LoVo (cell line): ENCODE data around the gene ANKFN1.
A peak's percentile ranks its signal among the peaks of the same experiment; 100 is the strongest.

ENCODE experiments used
- DNase-seq: peaks from one replicate; pipeline ENCODE4 v3.0.0-alpha.2; 2016; ENCODE audit warnings: low spot score

ANKFN1 gene

GRCh38 chr17:56152874-56153602, at the start of gene ANKFN1:
Gene ANKFN1, plus strand, starts transcription at chr17:56153475. Its CDS starts 59,193 bp downstream, at chr17:56212668.
- no peak for DNase-seq

- DNase-seq = peak; percentile 76
Observed at GRCh38 chr17:56108811-56109284, 44.4 kb upstream of the ANKFN1 start.

DNA sequence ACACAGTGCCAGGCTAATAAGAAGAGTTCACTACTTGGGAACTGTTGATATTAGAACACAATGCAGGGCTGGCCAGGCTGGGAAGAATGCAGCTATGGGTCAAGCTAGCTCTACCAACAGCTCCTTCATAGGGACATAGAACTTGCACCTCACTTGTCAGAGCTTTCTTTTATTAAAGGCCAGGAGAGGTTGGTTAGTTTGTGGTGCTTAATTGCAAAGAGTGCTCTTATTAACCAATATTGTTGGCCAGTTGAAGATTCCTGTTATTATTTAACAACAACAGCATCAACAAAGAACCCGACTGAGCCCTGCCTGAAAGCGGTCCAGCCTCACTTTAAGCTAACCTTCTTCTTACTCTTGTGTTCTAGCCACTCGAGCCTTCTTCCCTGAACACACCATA, 43.4 kb upstream of the ANKFN1 start:
- no peak for DNase-seq

DNA sequence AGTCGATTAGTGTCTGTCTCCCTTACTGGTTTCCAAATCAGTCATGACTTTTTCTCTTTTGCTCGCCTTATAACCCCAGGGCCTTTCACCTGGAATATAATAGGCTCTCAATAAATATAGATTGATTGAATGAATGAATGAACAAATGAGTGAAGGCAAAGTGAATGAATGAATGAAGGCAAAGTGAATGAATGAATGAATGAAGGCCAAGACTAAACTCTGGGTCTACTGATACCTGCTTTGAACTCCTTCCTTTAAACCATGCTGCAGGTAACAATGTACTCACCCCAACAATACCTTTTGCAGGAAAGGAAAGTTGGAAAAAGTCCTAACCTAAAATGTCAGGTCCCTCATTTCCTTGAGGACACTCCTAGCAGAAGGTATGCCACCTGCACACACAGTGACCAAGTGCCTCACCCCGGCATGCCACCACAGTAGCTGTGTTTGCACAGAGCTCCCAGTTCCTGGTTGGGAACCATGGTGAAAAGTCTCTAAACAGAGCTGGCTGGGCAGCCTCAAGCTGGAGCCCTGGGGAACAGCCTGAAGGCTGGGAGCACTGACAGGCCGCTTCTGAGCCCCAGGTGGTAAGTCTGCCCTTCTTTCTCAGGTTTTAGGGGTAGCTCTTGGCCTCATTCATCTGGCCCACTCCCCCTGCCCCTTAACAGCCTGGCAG, 42.7 kb upstream of the ANKFN1 start:
- peak; percentile 34 for DNase-seq

GRCh38 chr17:56111706-56112485, 41.4 kb upstream of the ANKFN1 start:
- no peak for DNase-seq

DNA sequence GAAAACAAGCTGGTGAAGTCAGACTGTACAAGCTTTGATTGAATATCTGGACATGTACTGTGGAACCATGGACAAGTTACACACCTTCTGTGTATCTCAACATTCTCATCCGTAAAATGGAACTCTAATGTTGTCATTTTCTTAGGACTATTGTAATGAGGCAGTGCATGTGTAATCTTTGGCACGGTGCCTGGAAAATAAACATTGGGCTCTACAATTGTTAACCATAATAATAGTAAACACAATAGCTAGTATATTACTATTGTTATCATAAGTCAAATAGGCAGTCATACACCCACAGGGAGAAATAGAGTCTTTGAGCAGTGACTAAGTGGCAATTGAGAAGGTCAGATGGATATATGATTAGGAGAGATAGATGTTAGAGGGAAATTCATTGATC, 39.8 kb upstream of the ANKFN1 start:
- no peak for DNase-seq

DNA sequence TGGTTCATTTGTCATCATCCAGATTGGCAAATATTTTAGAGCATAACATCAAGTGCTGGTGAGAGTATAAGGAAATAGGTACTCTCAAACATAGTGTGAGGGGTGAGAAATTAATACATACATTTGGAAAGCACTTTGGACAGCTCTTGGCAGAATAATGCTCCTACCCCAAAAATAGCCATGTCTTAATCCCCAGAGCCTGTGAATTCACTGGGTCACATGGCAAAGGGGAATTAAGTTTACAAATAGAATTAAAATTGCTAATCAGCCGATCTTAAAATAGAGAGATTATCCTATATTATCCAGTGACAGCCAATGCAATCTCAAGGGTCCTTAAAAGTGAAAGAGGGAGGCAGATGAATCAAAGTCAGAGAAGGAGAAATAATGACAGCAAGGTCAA, 38.8 kb upstream of the ANKFN1 start:
- no peak for DNase-seq

DNA sequence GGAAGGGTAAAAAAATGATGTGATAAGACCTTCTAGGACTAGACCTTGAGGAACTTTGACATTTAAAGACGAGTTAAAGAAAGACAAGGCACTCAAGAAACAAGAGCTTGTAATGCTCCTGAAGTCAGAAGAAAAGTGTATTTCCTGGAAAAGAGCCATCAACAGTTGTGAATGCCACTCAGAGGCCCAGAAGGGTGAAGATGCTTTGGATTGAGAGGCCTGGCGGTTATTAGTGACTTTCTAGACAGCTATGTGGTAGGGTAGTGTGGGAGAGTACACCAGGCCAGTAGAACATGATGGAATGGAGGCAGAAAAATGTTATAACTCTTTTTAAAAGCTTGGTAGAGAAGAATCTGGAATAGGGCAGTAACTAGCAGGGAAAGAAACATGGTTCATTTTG, 34.1 kb upstream of the ANKFN1 start:
- DNase-seq = no peak

DNA sequence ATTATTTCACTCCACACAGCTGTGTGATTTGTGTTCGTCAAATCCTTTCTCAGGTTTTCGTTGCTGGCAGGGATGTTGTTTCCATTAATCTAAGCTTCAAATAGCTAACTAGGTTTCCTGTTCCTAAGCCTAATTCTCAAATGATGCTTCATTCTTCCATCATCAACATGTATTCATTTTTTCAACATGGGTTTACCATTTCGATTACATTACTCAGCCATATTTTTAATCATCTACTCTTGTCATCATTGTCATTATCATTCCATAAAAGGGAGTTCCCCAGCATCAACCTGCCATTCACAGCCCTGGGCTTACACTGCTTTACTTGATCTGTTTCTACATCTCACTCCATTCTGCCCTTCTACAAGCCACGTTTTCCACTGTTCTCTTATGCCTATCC, 33.3 kb upstream of the ANKFN1 start:
- DNase-seq = no peak

DNA sequence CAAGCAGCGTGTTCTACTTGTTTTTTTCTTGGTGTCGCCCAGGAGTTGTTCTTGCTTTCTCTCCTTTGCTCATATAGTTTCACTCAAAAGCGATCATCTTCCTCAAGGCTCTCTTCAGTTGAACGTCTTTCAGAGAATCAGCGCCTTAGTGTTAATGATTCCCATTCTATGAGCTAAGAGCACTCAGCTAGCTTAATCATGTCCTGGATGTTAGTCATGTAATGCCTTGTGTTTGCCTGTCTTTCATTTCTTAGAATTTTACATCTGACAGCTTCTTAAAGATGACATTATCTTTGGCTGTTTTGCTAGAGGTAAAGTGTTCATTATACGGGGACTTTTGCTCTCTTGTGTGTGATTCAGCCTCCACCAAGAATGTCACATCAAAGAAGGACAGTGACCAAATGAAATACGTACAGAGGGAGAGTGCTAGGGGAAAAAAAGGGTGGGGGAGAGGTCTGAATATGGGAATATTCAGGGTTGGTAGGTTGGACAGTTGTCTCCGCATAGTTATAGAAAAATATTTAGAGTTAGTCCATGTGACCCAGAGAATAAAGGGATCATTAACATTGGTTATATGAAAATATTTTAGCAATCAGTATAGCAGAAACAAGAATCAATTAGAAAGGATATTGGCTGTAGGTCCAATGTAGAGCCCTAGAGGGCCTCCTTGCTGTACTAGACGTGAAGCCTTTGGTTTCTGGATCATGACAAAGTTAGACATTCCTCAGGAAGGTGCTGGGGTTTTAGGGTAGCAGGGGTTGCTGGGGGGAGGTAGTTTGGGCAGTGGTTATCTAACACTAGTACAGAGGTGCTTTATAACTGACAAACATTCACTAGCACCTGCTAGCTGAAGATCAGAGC, 31.9 kb upstream of the ANKFN1 start:
- no peak for DNase-seq

- DNase-seq = peak; percentile 12
Observed at GRCh38 chr17:56125830-56126819, 27.1 kb upstream of the ANKFN1 start.

- no peak for DNase-seq
Observed at GRCh38 chr17:56130026-56130425, 23.2 kb upstream of the ANKFN1 start.

- DNase-seq = no peak
Observed at GRCh38 chr17:56130631-56131030, 22.6 kb upstream of the ANKFN1 start.

GRCh38 chr17:56131431-56131830, 21.8 kb upstream of the ANKFN1 start:
- no peak for DNase-seq

- DNase-seq = no peak
Observed at GRCh38 chr17:56136301-56136700, 17.0 kb upstream of the ANKFN1 start.

DNA sequence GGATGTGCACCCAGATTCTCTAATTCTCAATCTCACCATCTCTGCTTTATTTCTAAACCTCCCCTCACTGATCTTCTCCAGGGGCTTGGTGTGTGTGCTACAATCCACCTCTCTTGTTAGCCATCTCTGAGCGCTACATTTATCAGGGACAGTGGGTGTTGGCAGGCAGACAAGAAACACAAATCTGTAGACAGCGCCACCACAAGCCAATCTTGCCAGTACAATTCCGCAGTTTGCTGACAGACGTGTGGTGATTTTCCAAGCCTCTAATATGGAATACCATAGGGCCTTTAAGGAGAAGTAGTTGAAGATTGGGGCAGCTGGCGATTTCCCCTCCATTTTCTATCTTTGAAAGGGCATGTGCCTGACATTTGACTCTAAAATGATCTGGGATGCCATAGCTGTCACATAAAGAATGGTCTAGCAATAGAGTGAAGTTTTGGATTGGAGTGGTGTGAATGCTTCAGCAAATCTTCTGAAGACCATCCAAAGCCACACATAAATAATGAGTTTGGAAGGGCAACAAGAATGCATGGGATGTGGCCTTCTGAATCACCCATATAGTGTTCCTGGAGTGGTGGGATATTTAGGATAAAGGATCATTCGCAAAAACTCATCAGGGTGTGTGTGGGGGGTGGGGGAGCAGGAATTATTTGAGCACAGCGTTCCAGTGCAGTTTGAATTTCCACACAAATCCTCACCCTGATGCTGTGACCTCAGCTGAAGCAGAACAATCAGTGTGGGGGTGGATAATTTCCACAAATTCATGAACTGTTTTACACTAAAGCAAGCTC, 12.0 kb upstream of the ANKFN1 start:
- no peak for DNase-seq

DNA sequence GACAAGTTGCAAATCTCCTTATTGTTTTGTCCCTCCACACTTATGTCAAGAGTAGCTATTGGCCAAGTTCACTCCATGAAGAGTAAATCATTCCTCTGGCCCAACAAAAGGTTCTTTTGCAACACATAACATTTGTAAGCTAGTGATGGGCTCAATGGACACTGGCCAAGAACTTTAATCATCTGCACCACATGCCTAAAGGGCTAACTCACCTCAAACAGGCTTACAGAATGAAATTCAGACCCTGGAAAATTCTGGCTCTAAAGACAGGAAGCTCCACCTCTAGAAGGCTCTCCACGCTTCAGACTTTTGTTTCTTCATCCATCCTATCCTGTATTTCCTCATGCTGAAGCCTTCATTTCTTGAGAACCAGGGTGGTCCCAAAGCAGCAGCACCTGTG, 10.9 kb upstream of the ANKFN1 start:
- peak; percentile 18 for DNase-seq

GRCh38 chr17:56142781-56143180, 10.5 kb upstream of the ANKFN1 start:
- DNase-seq = no peak

- DNase-seq = no peak
Observed at GRCh38 chr17:56144223-56144622, 9.1 kb upstream of the ANKFN1 start.

DNA sequence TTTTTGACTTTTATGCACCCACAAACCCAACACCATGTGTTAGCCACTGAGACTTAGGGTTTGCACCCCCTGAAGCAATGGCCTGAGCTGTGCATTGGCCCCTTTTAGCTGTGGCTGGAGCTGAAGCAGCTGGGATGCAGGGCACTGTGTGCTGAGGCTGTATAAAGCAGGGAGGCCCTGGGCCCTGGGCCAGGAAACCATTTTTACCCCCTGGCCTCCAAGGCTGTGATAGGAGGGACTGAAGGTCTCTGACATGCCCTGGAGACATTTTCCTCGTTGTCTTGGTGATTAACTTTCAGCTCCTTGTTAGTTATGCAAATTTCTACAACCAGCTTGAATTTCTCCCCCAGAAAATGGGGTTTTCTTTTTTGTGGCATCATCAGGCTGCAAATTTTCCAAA, 6.7 kb upstream of the ANKFN1 start:
- no peak for DNase-seq
